ENCODE results near the gene WDR43. TPM values are rescaled to one million over a fixed set of nuclear protein-coding genes. Genes with fewer than 3 reads are reported as not detected.

Gene WDR43
- total RNA-seq, 1 experiment from 2014 or later: 86.5 TPM

- no peak overlapping the region for H3K27ac ChIP-seq (ENCODE audit: low read length)
- ChIA-PET POLR2A (no interaction called here), CTCF (no interaction called here)
- no peak for ATAC-seq
- H3K4me1 ChIP-seq (ENCODE audit: control insufficient read depth, insufficient read depth, low read length): peaks cover 33% of the 10 kb centered on the region
- intact Hi-C loops (cut with micrococcal nuclease; ENCODE audit: unreplicated experiment) (no loop called here), in situ Hi-C loops (cut with HindIII; ENCODE audit: low pct_unique_long_range_greater_than_20kb, low sequenced_read_pairs) (no loop called here)
- no TSS peak for BruUV-seq (replicated peaks)
- H3K4me3 ChIP-seq (ENCODE audit: low read depth in 2 of 2, low read length in 2 of 2): no peak overlapping the region
- TF ChIP-seq REST (IDR thresholded peaks at IDR 0.05; ENCODE audit: insufficient read depth in 1 of 2, low read depth in 2 of 2, low read length in 1 of 2): no peak
- TF ChIP-seq TCF7L2 (IDR thresholded peaks at IDR 0.05; ENCODE audit: low read depth, low read length): no peak
- TF ChIP-seq POLR2AphosphoS5 (IDR thresholded peaks at IDR 0.05; ENCODE audit: low read depth, low read length): no peak
- TF ChIP-seq SIN3A (IDR thresholded peaks at IDR 0.05; ENCODE audit: borderline replicate concordance, insufficient read depth, low read depth, low read length): no peak
- TF ChIP-seq CTCF (IDR thresholded peaks at IDR 0.05): no peak
- no peaks in the 10 kb centered on the region for H3K27me3 ChIP-seq (ENCODE audit: control insufficient read depth, insufficient read depth, low read length)
- DNase-seq (ENCODE audit: low read depth, low spot score): no peak
- H3K36me3 ChIP-seq (ENCODE audit: control insufficient read depth, insufficient read depth, low read length): peaks cover 39% of the 10 kb centered on the region
- no peaks in the 10 kb centered on the region for H3K9me3 ChIP-seq (ENCODE audit: control insufficient read depth, insufficient read depth, low read depth, low read length)
These were observed 7.4 kb downstream of the WDR43 start for GRCh38 chr2:28901841-28902240.

- Histone ChIP-seq H3K36me3 (ENCODE audit: control insufficient read depth, insufficient read depth, low read length) (peaks cover 42% of the 10 kb centered on the region), H3K4me1 (ENCODE audit: control insufficient read depth, insufficient read depth, low read length) (peaks cover 26% of the 10 kb centered on the region), H3K27me3 (ENCODE audit: control insufficient read depth, insufficient read depth, low read length) (no peaks in the 10 kb centered on the region), H3K27ac (ENCODE audit: low read length) (no peak overlapping the region), H3K4me3 (ENCODE audit: low read depth in 2 of 2, low read length in 2 of 2) (no peak overlapping the region), H3K9me3 (ENCODE audit: control insufficient read depth, insufficient read depth, low read depth, low read length) (no peaks in the 10 kb centered on the region)
- in situ Hi-C loops (cut with HindIII; ENCODE audit: low pct_unique_long_range_greater_than_20kb, low sequenced_read_pairs): no loop called here
- DNase-seq (ENCODE audit: low read depth, low spot score) (no peak), ATAC-seq (no peak)
- CTCF ChIA-PET: no interaction called here
- no TSS peak for BruUV-seq (replicated peaks)
- intact Hi-C loops (cut with micrococcal nuclease; ENCODE audit: unreplicated experiment): no loop called here
- TF ChIP-seq POLR2AphosphoS5 (IDR thresholded peaks at IDR 0.05; ENCODE audit: low read depth, low read length): no peak
- no peak for TF ChIP-seq SIN3A (IDR thresholded peaks at IDR 0.05; ENCODE audit: borderline replicate concordance, insufficient read depth, low read depth, low read length)
- no peak for TF ChIP-seq TCF7L2 (IDR thresholded peaks at IDR 0.05; ENCODE audit: low read depth, low read length)
- no peak for TF ChIP-seq REST (IDR thresholded peaks at IDR 0.05; ENCODE audit: insufficient read depth in 1 of 2, low read depth in 2 of 2, low read length in 1 of 2)
- no peak for TF ChIP-seq CTCF (IDR thresholded peaks at IDR 0.05)
- POLR2A ChIA-PET: no interaction called here
These were observed 8.1 kb downstream of the WDR43 start for GRCh38 chr2:28902584-28902983.
